Nephron (organoid): ENCODE results near the gene CD44.

Experiments
- H3K27ac Mint-ChIP-seq, 3 experiments: 2 replicates each; pipeline ENCODE4 v1.8.0; 2020; ENCODE audit warnings: mixed read lengths in 3 of 3, mild to moderate bottlenecking in 2 of 3, moderate library complexity in 1 of 3
- H3K27me3 Mint-ChIP-seq: 2 replicates; pipeline ENCODE4 v1.8.0; 2021; ENCODE audit warnings: low read depth, mild to moderate bottlenecking, moderate library complexity, mixed read lengths
- H3K36me3 Mint-ChIP-seq: 2 replicates; pipeline ENCODE4 v1.8.0; 2020; ENCODE audit warnings: low read depth, mixed read lengths
- H3K4me1 Mint-ChIP-seq: 2 replicates; pipeline ENCODE4 v1.8.0; 2020; ENCODE audit warnings: mixed read lengths
- H3K4me3 Mint-ChIP-seq, 3 experiments: 2 replicates each; pipeline ENCODE4 v1.8.0; 2020; ENCODE audit warnings: mild to moderate bottlenecking in 3 of 3, mixed read lengths in 3 of 3, moderate library complexity in 2 of 3
- H3K9me3 Mint-ChIP-seq: 2 replicates; pipeline ENCODE4 v1.8.0; 2020; ENCODE audit warnings: mixed read lengths
- CTCF ChIP-seq, 3 experiments: fragments of 200-600 bp; sonication (generic); IDR thresholded peaks; one replicate each; pipeline ENCODE4 v1.5.0; 2021; ENCODE audit warnings: antibody characterized with exemption in 3 of 3; ENCODE audit not compliant: unreplicated experiment in 3 of 3

CD44 gene

DNA sequence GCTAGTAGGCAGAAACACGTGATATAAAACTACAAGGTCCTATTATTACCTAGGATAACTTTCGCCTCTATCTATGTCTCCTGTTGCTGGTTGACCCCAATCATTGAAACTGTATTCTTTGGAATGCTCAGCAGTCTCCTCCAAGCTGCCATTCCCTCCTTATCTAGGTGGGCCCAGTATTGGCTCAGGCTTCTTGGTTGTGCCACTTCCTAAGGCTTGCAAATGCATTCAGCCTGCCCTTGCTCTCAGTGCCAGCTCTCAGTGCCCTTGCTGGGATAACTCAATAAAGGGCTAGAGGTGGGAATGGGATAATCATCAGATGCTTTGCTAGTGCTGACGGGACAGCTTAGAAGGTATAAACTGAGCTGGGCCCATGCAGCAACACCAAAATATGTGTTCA, 13.6 kb downstream of the CD44 start:
- TF ChIP-seq CTCF (IDR thresholded peaks at IDR 0.05; ENCODE audit: unreplicated experiment in 3 of 3) = no peak
- Mint-ChIP-seq H3K27ac (no peak overlapping the region), H3K36me3 (no peaks in the 10 kb centered on the region), H3K4me1 (peaks cover 11% of the 10 kb centered on the region), H3K9me3 (peaks cover 10% of the 10 kb centered on the region), H3K27me3 (peaks cover 7% of the 10 kb centered on the region), H3K4me3 (no peak overlapping the region)

DNA sequence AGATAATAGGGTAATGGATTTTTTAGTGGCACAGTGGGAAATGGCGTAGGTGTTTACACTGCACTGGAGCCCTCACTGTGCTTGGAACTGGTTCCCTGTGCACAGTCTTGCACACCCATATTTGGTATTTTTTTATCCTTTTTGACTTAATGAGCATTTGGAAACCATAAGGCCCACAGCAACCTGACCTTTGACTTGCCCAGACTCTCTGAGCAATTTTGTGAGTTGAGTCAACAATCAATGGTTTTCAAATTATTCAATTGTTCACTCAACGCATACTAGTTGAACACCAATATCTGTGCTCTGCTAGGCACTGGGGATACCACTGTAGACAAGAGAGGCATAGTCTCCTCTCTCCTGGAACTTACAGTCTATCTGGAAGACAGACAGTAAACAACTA, 14.3 kb downstream of the CD44 start:
- Mint-ChIP-seq H3K4me1 (peaks cover 11% of the 10 kb centered on the region), H3K4me3 (no peak overlapping the region), H3K36me3 (no peaks in the 10 kb centered on the region), H3K27me3 (peaks cover 7% of the 10 kb centered on the region), H3K9me3 (peaks cover 10% of the 10 kb centered on the region), H3K27ac (no peak overlapping the region)
- TF ChIP-seq CTCF (IDR thresholded peaks at IDR 0.05; ENCODE audit: unreplicated experiment in 3 of 3) = no peak

GRCh38 chr11:35154952-35155351, 16.0 kb downstream of the CD44 start:
- H3K9me3 Mint-ChIP-seq = peaks cover 10% of the 10 kb centered on the region
- H3K27ac Mint-ChIP-seq = no peak overlapping the region
- peaks cover 10% of the 10 kb centered on the region for H3K27me3 Mint-ChIP-seq
- H3K4me1 Mint-ChIP-seq = peaks cover 20% of the 10 kb centered on the region
- no peak for TF ChIP-seq CTCF (IDR thresholded peaks at IDR 0.05; ENCODE audit: unreplicated experiment in 3 of 3)
- no peaks in the 10 kb centered on the region for H3K36me3 Mint-ChIP-seq
- no peak overlapping the region for H3K4me3 Mint-ChIP-seq

GRCh38 chr11:35155677-35156076, 16.7 kb downstream of the CD44 start:
- TF ChIP-seq CTCF (IDR thresholded peaks at IDR 0.05; ENCODE audit: unreplicated experiment in 3 of 3) = no peak
- Mint-ChIP-seq H3K4me1 (peaks cover 25% of the 10 kb centered on the region), H3K27ac (no peak overlapping the region), H3K9me3 (peaks cover 9% of the 10 kb centered on the region), H3K36me3 (no peaks in the 10 kb centered on the region), H3K27me3 (peaks cover 10% of the 10 kb centered on the region), H3K4me3 (no peak overlapping the region)

- H3K4me1 Mint-ChIP-seq = peaks cover 25% of the 10 kb centered on the region
- H3K36me3 Mint-ChIP-seq = no peaks in the 10 kb centered on the region
- no peak overlapping the region for H3K27ac Mint-ChIP-seq
- peaks cover 18% of the 10 kb centered on the region for H3K27me3 Mint-ChIP-seq
- peaks cover 3% of the 10 kb centered on the region for H3K9me3 Mint-ChIP-seq
- no peak overlapping the region for H3K4me3 Mint-ChIP-seq
- TF ChIP-seq CTCF (IDR thresholded peaks at IDR 0.05; ENCODE audit: unreplicated experiment in 3 of 3) = no peak
Measured at GRCh38 chr11:35157814-35158700, 19.1 kb downstream of the CD44 start.
